Measurements from ENCODE around the gene BNIP5. TPM values are rescaled to one million over a fixed set of nuclear protein-coding genes. Genes with fewer than 3 reads are reported as not detected.

BNIP5 gene
- total RNA-seq, 6 experiments from 2014 or later, result not detected

DNA sequence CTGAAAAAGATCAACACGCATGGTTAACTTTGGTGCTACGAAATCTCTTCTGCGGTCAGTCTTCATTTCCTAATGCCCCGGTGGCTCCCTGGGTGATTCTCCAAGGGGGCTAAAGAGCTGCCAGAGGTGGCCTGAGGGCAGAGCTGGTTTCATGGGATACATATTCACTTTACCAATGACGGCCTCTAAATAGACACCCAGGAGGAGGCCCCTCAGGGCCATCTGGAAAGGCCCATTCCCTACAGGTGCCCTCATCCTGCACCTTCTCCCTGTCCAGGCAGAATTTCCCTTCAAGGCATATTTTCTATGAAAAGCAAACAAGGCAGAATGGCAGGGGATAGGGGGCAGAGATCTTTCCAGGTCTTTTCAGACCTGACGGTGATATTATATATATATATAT lies 12.5 kb downstream of the BNIP5 start:
- Mint-ChIP-seq H3K4me3 (no peak overlapping the region), H3K4me1 (ENCODE audit: low read depth) (no peaks in the 10 kb centered on the region), H3K36me3 (ENCODE audit: low read depth) (no peaks in the 10 kb centered on the region), H3K9me3 (no peaks in the 10 kb centered on the region), H3K27me3 (ENCODE audit: insufficient read depth) (peaks cover 56% of the 10 kb centered on the region), H3K27ac (no peak overlapping the region)
- TF ChIP-seq, protein P1, sequence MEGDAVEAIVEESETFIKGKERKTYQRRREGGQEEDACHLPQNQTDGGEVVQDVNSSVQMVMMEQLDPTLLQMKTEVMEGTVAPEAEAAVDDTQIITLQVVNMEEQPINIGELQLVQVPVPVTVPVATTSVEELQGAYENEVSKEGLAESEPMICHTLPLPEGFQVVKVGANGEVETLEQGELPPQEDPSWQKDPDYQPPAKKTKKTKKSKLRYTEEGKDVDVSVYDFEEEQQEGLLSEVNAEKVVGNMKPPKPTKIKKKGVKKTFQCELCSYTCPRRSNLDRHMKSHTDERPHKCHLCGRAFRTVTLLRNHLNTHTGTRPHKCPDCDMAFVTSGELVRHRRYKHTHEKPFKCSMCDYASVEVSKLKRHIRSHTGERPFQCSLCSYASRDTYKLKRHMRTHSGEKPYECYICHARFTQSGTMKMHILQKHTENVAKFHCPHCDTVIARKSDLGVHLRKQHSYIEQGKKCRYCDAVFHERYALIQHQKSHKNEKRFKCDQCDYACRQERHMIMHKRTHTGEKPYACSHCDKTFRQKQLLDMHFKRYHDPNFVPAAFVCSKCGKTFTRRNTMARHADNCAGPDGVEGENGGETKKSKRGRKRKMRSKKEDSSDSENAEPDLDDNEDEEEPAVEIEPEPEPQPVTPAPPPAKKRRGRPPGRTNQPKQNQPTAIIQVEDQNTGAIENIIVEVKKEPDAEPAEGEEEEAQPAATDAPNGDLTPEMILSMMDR (IDR thresholded peaks at IDR 0.05), result no peak
- no peak for DNase-seq

DNA sequence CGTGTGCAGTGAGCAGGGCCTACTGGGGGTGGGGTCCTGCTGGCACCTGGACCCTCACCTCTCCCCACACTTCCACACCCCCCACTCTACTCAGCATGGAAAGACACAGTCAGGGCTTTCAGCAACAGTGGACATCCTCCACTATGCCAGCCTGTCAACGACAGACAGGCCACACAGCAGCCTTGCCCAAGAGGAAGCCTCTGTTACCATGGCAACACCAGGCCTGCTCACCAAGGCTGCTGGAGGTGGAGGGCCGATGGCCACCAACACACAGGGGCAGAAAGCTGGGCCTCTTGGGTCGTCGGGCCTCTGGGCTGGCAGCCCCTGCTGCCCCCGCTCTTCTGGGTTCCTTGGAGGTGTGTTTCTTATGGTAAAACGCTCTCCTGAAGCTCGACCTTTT lies 13.6 kb downstream of the BNIP5 start:
- DNase-seq, result no peak
- no peaks in the 10 kb centered on the region for H3K9me3 Mint-ChIP-seq
- H3K27ac Mint-ChIP-seq, result no peak overlapping the region
- no peaks in the 10 kb centered on the region for H3K36me3 Mint-ChIP-seq (ENCODE audit: low read depth)
- no peak overlapping the region for H3K4me3 Mint-ChIP-seq
- peaks cover 55% of the 10 kb centered on the region for H3K27me3 Mint-ChIP-seq (ENCODE audit: insufficient read depth)
- TF ChIP-seq, protein P1 (IDR thresholded peaks at IDR 0.05), result no peak
- no peaks in the 10 kb centered on the region for H3K4me1 Mint-ChIP-seq (ENCODE audit: low read depth)

DNA sequence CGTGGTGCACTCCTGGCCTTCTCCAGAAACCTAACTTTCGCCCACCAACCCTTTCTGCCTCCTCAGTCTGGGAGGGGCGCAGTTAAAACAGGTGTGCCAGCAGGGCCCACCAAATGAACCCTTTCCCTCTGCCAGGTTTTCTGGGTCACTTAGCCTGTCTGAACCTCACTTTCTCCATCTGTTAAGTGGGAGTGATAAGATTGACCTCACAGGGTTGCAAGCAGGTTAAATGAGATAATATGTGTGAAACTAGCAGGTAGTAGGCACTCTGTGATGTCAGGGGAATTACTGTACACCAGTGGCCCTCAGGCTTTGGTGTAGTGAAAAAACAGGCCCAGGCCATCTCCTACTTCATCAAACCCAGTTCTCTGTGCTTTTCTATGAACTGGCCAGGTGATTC lies 14.1 kb downstream of the BNIP5 start:
- TF ChIP-seq, protein P1 (IDR thresholded peaks at IDR 0.05), result no peak
- no peak overlapping the region for H3K27ac Mint-ChIP-seq
- DNase-seq, result no peak
- H3K4me1 Mint-ChIP-seq (ENCODE audit: low read depth), result no peaks in the 10 kb centered on the region
- no peaks in the 10 kb centered on the region for H3K9me3 Mint-ChIP-seq
- H3K4me3 Mint-ChIP-seq, result no peak overlapping the region
- no peaks in the 10 kb centered on the region for H3K36me3 Mint-ChIP-seq (ENCODE audit: low read depth)
- H3K27me3 Mint-ChIP-seq (ENCODE audit: insufficient read depth), result peaks cover 55% of the 10 kb centered on the region

DNA sequence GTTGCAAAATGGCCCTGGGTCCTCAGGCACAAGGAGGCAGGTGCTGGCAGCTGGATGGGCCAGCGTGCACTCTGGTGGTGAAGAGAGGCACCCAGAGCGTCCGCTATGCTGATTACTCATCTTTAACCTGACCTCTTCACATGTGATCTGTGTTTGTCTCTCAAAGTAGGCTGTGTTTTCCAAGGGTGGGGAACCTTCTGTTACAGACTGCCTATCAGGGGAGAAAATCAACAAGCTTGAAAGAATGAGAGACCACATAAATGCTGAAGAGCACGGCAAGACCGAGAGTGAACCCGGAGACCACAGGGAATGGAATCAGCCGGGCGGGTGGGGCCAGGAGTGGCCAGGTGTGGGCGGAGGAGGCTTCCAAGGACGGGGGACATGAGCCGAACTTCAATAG lies 16.2 kb downstream of the BNIP5 start:
- Mint-ChIP-seq H3K27ac (no peak overlapping the region), H3K4me3 (no peak overlapping the region), H3K4me1 (ENCODE audit: low read depth) (no peaks in the 10 kb centered on the region), H3K36me3 (ENCODE audit: low read depth) (no peaks in the 10 kb centered on the region), H3K27me3 (ENCODE audit: insufficient read depth) (peaks cover 59% of the 10 kb centered on the region), H3K9me3 (no peaks in the 10 kb centered on the region)
- DNase-seq, result no peak
- TF ChIP-seq, protein P1 (IDR thresholded peaks at IDR 0.05), result no peak

DNA sequence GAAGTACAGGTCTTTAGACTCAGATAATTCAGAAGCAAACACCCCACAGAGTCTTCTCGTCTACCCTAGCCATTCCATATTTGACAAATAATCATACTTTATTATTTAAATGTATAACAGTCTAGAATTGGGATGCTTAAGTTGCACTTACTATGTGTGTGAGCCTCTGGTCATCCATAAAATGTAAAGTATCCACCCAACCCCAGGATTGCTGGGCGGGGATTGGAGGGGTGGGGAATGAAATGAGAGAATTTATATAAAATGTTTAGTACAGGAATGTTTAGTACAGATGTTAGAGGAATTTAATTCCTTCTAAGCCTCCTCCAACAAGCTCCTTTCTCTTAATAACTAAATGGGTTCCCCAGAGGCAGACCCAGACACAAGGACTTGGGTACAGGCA lies 16.9 kb downstream of the BNIP5 start:
- DNase-seq, result no peak
- H3K4me3 Mint-ChIP-seq, result no peak overlapping the region
- H3K4me1 Mint-ChIP-seq (ENCODE audit: low read depth), result no peaks in the 10 kb centered on the region
- TF ChIP-seq, protein P1 (IDR thresholded peaks at IDR 0.05), result no peak
- no peak overlapping the region for H3K27ac Mint-ChIP-seq
- H3K27me3 Mint-ChIP-seq (ENCODE audit: insufficient read depth), result peaks cover 61% of the 10 kb centered on the region
- no peaks in the 10 kb centered on the region for H3K9me3 Mint-ChIP-seq
- no peaks in the 10 kb centered on the region for H3K36me3 Mint-ChIP-seq (ENCODE audit: low read depth)

DNA sequence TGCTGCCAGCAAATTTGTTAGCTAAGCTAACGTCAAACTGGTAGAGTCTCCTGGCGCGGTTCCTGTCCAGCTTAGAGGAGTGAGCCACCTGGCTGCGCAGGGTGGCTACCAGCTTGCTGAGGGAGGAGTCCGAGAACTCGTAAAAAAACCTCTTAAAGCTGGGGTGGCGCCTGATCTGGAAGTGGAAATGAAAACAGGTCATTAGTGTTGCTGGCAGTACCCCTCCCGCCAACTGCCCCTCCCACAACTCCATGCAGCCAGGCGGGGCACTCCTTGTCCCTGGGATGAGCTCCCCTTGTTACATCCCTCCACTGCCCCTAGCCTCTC lies 17.3 kb downstream of the BNIP5 start:
- Mint-ChIP-seq H3K36me3 (ENCODE audit: low read depth) (no peaks in the 10 kb centered on the region), H3K4me3 (no peak overlapping the region), H3K9me3 (no peaks in the 10 kb centered on the region), H3K4me1 (ENCODE audit: low read depth) (peaks cover 1% of the 10 kb centered on the region; the same call in 1 of the 2 replicates), H3K27me3 (ENCODE audit: insufficient read depth) (peaks cover 58% of the 10 kb centered on the region), H3K27ac (no peak overlapping the region)
- no peak for DNase-seq
- TF ChIP-seq, protein P1 (IDR thresholded peaks at IDR 0.05), result no peak
